Measurements from ENCODE around the gene MALT1.

Gene MALT1

DNA sequence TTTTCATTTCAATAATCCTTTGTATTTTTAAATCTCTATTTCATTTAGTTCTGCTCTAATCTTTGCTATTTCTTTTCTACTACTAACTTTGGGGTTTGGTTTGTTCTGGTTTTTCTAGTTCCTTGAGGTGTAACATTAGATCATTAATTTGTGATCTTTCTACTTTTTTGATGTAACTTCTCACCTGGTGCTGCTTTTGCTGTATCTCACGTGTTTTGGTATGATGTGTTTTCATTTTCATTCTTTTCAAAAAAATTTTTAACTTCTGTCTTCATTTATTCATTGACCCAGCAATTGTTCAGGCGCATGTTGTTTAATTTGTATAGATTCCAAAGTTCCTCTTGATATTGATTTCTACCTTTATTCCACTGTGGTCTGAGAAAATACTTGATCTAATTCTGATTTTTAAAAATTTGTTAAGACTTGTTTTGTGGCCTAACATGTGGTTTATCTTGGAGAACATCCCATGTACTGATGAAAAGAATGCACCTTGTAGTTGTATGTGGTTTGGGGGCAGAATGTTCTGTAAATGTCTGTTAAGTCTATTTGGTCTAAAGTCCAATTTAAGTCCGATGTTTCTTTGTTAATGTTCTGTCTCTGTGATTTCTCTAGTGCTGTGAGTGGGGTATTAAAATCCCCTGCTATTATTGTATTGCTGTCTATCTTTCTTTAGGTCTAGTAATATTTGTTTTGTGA is 17.3 kb upstream of the MALT1 start:
- DNase-seq: no peak

DNA sequence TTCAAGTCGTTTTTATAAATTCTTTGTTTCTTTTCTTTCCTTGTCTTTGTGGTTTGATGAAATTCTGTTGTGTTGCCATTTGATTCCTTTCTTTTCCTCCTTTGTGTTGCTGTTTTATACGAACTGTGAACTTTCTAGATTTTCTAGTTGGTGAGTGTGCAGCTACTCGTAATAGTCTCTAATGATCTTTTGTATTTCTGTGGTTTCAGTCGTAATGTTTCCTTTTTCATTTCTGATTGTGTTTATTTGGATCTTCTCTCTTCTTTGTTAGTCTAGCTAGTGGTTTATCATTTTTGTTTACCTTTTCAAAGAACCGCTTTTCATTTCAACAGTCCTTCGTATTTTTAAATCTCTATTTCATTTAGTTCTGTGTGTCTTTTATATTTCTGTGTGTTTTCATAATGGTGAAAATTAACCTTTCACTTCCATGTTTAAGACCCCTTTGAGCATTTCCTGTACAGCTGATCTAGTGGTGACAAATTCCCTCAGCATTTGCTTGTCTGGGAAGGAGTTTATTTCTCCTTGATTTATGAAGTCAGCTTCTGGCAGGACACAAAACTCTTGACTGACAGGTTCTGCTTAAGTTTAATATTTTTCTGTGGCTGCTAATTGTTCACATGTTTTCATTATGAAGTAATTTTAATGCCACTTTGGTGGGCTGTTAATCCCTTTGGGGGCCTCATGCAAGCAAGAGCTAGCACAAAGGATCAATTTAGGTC is 16.2 kb upstream of the MALT1 start:
- DNase-seq: no peak

- no peak for DNase-seq
Measured at GRCh38 chr18:58657081-58657480, 14.2 kb upstream of the MALT1 start.

GRCh38 chr18:58657494-58657893 is 13.8 kb upstream of the MALT1 start:
- no peak for DNase-seq

- no peak for DNase-seq
Measured at GRCh38 chr18:58659691-58660090, 11.6 kb upstream of the MALT1 start.

DNA sequence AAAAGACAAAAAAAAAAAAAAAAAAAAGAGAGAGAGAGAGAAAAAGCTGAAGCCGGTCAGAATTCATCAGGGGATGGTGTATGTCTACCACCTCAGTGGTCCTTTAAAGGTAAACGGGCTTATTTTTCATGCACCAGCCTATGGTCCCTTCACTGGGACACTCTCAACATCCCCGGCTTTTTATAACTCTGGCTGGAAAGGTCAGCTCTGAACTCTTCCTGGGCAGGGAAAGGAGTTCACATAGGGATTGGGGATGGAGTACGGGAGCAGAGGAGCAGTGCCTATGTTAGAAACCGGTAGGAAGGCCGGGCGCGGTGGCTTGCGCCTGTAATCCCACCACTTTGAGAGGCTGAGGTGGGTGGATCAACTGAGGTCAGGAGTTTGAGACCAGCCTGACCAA is 10.3 kb upstream of the MALT1 start:
- no peak for DNase-seq

DNA sequence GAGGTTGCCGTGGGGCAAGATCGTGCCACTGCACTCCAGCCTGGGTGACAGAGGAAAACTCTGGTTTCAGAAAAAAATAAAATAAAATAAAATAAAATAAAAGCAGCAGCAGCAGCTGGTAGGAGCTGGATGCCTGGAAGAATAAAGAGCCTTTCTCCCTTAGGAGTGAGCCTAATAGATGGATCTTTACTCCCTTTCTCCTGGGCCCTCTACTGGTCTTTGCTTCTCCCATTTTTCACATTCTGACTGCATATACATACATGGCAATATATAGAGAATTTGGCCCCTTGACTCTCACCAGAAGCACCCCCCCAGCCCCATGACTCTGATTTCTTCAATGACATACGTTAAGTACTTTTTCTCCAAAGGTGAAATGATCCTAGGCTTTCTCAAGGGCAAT is 9.8 kb upstream of the MALT1 start:
- no peak for DNase-seq

DNA sequence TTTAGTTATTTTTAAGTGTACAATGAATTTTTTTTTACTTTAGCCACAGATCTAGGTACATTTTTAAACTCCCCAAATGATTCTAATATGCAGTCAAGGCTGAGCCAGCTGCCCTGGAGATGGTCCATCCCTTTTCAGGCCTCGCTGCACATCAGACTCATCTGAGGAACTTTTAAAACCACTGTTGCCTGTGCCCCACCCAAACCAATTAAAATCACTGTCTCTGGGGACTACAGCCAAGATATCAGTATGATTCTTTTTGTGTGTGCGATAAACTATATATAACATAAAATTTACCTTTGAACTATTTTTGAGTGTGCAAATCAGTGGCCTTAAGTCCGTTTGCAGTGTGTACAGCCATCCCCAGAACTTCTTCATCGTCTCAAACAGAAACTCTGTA is 9.1 kb upstream of the MALT1 start:
- DNase-seq: no peak

- DNase-seq: no peak
Measured at GRCh38 chr18:58666176-58666575, 5.1 kb upstream of the MALT1 start.

- no peak for DNase-seq
Measured at GRCh38 chr18:58668211-58668610, 3.1 kb upstream of the MALT1 start.

DNA sequence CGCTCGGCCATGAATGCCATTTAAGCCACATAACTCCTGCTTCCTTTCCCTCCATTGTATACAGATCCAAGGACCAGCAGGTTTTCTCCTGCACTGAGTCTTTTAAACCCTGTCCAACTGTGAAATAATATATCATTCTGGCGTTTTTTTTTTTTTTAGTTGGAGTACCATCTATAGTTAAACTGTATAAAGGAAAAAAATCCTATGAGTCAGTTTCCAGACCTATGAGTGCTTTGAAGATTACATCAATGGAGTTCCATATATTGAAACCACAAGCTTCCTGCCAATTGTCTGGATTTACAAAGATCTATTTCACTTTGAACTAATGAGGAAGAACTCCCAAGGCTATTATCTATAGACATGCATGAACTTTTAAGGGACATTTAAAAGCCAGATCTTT is 2.4 kb upstream of the MALT1 start:
- no peak for DNase-seq

- DNase-seq: no peak
Measured at GRCh38 chr18:58669731-58670378, 1.4 kb upstream of the MALT1 start.

- DNase-seq: no peak
Measured at GRCh38 chr18:58670404-58671110, 708 bp upstream of the MALT1 start.

- no peak for DNase-seq
Measured at GRCh38 chr18:58671632-58672564, 633 bp downstream of the MALT1 start.

- no peak for DNase-seq
Measured at GRCh38 chr18:58674159-58674558, 2.9 kb downstream of the MALT1 start.

DNA sequence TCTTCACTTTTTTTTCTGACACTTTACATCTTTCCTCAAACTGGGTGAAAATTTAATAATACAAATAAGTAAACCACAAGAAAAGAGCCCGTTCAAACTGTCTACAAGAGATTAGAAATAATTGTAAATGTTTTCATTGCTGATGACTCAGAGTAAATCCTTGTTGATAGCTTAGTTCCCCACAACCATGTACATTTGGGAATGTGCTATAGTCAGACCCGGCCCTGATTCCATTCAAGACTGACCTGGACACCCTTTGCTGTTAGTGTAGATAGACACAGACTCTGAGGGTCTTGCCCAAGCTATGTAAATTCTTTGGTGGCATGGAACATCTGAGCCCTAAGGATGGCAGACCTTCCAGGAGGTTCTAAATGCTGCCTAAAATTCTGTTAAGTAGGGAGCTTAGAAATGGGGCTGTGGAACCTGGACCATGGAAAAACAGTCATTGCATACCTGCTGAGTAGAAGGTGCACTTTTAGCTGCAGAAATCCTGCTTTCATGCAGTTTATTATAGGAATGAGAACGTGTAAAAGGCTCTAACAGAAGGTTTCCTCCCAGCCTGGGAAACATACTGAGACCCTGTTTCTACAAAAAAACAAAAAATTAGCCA is 3.7 kb downstream of the MALT1 start:
- DNase-seq: no peak

DNA sequence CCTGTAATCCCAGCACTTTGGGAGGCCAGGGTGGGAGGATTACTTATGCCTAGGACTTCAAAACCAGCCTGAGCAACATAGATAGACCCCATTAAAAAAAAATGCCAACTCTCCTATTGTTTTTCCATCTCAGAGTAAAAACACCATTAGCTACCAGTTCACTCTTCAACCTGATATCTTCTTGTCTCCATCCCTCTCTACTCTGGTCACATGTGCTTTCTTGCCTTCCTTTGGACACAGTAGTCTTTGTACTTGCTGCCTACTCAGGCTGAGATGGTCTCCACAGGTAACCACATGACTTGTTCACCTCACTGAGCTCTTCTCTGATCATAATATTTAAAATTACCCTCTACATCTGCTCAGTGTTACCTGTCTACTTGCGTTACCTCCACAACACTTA is 5.0 kb downstream of the MALT1 start:
- DNase-seq: no peak

DNA sequence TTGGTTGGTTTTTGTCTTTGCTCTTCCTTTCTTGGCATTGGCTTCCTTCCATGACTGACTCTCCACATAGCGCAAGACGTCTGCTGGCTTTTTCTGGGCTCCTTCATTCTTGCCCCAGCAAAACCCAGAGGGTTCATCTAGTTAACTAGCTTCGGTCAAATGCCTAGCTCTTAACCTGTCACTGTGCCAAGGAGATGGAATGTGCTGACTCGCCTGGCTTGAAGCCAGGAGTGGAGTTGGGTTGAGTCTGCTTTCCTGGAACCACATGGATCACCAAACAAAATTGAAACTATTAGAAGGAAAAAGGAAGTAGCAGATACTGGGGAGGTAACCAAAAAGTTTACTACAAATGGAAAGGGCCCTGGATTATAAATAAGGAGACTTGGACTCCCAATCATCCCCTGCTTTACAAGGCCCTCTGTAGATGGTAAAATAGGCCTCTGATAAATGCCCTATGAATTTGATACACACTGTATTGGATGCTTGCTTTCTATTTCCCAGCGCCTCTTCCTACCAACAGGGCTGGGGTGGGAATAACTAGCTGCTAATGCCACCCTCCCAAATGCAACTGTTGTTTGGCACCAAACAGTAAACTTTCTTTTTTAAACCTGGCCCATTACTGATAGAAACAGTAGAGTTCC is 11.3 kb downstream of the MALT1 start:
- peak; percentile 55 to 80 for DNase-seq

GRCh38 chr18:58687871-58688308 is 16.6 kb downstream of the MALT1 start:
- DNase-seq: no peak

- DNase-seq: no peak
Measured at GRCh38 chr18:58690259-58690658, 19.0 kb downstream of the MALT1 start.

- no peak for DNase-seq
Measured at GRCh38 chr18:58691256-58691655, 20.0 kb downstream of the MALT1 start.
